Skeletal muscle satellite cell (primary cell): ENCODE data around the gene RPGRIP1.
"Not testable (repeated sequence)": the region's sequence is repeated elsewhere in the genome, so short reads cannot be mapped to it uniquely, and the experiment has no call there.

Experiments
- H3K27me3 ChIP-seq: 2 replicates; pipeline ENCODE4 v1.7.0; 2013; ENCODE audit warnings: low read length; ENCODE audit not compliant: control insufficient read depth, insufficient read depth
- H3K36me3 ChIP-seq: 2 replicates; pipeline ENCODE4 v1.7.0; 2013; ENCODE audit warnings: mild to moderate bottlenecking, control low read depth, low read length; ENCODE audit not compliant: insufficient read depth
- H3K4me1 ChIP-seq: 2 replicates; pipeline ENCODE4 v1.7.0; 2013; ENCODE audit warnings: low read length; ENCODE audit not compliant: control insufficient read depth, insufficient read depth
- H3K4me2 ChIP-seq: 2 replicates; pipeline ENCODE4 v1.7.0; 2013; ENCODE audit warnings: mild to moderate bottlenecking, low read length
- H3K4me3 ChIP-seq: 2 replicates; pipeline ENCODE4 v1.7.0; 2013; ENCODE audit warnings: low read length
- H3K9ac ChIP-seq: 2 replicates; pipeline ENCODE4 v1.7.0; 2013; ENCODE audit warnings: mild to moderate bottlenecking, low read depth, low read length, moderate library complexity
- H3K9me3 ChIP-seq: replicated peaks from 2 replicates; pipeline ENCODE4 v1.7.0; 2013; ENCODE audit warnings: mild to moderate bottlenecking, control low read depth, low read length

RPGRIP1 gene

DNA sequence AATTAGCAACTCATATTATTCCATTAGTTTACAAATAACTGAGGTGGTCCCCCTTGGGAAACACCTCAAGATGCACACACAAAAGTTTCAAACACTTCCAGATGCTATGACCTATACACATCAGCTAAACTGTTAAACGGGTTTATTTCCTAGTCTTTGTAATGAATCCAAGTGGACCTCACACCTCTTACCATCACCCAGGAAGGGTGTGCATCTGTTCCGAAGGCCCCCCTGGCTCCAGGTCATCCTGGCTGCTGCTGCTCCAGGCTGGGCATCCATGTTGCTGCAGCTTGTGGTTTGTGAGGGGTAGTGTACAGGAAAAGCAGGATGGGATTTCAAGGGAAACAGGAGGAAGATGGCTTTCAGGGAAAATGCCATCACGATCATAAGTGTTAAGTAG lies 17.5 kb upstream of the RPGRIP1 start:
- Histone ChIP-seq H3K27me3 (no peaks in the 10 kb centered on the region), H3K9me3 (no peaks in the 10 kb centered on the region), H3K36me3 (peaks cover 75% of the 10 kb centered on the region), H3K4me2 (peak overlapping the region; percentile 37), H3K4me3 (peak overlapping the region; percentile 42), H3K9ac (no peak overlapping the region), H3K4me1 (peaks cover 59% of the 10 kb centered on the region)

DNA sequence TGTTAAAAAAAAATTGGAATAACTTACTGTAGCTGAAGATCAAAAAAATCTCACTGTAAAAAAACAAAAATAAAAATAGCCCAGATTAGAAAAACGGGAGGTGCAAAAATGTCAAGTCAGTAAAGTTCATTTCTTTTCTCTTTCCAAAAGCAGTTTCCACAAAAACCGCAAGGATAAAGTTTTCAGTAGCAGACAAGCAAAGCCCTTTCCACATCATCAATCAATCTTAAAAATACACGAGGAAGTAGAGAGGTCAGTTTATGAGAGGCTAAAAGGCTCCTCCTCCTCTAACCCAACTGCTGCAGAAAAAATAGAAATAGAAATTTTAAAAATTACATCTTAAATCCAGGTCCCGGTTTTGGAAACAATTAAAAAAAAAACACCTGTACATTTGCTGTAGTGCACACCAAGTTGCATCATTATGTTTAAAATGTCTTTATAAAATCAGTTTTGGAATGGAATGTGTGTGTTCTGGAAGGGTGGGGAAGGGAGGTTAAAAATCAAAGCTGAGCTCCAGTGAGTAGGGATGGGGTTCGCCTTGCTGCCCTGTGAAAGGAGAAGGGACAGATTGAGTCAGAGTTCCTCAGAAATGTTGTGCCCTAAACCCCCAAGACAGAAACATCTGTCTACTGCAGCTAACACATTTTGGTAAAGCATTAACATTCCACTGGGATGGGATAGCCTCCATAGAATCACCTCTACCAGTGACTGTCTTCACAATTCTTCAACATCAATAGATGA lies 16.4 kb upstream of the RPGRIP1 start:
- H3K4me3 ChIP-seq: no peak overlapping the region
- no peak overlapping the region for H3K9ac ChIP-seq
- H3K36me3 ChIP-seq: peaks cover 75% of the 10 kb centered on the region
- H3K4me1 ChIP-seq: peaks cover 52% of the 10 kb centered on the region
- H3K27me3 ChIP-seq: no peaks in the 10 kb centered on the region
- H3K9me3 ChIP-seq: no peaks in the 10 kb centered on the region
- H3K4me2 ChIP-seq: peak overlapping the region; percentile 37

DNA sequence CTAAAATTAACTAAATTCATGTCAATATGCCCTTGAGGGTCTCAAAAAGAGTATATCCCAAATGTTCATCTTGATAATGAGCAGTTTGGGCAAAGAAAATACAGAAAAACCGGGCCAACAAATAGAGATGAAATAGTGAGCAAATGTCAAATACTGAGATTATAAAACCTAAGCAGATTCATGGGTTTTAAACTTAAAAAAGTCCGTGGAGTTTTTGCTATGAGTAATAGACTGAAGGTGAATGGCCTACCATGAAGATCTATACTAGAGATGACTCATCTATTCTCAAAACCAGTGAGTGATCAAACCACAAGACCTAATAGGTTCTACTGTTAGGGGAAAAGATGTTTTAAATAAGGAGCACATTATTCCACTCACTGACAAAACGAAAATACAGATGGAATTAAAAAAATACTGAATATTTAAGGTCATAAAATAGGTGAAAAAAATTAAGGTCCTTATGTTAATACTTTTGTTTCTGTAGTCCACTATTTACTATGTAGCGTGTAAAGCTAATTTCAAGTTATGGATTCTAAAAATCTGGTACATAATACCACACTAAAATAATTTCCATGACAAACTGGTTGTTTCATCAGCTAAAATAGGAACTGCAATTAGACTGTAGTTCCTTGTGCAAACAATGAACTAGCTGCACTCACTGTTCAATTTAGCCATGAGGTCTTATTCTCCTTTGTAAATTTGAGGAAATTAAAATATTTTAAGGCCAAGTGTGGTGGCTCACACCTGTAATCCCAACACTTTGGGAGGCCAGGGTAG lies 15.7 kb upstream of the RPGRIP1 start:
- no peak overlapping the region for H3K4me3 ChIP-seq
- peak overlapping the region; percentile 96 for H3K4me2 ChIP-seq
- H3K4me1 ChIP-seq: peaks cover 49% of the 10 kb centered on the region

DNA sequence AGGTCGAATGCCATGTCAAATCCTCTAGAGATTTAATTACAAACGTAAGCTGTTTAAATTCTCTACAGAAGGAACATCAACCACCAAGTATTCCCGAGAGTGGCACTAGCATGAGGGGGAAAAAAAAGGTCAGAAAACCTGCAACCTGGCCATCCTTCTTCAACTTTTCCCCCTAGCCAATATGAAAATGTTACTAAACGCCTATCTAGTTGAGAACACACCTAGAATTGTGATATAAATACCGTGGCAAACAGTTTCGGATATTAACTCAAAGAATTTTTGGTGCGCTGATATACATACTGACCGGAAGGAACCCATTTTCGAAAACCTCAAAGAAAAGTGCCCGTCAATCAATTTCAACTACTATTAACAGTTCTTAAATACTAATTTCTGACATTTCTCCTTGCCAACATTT lies 12.4 kb upstream of the RPGRIP1 start:
- H3K4me1 ChIP-seq: peaks cover 46% of the 10 kb centered on the region
- peak overlapping the region; percentile 86 for H3K4me3 ChIP-seq
- H3K9me3 ChIP-seq: no peaks in the 10 kb centered on the region
- H3K27me3 ChIP-seq: no peaks in the 10 kb centered on the region
- H3K9ac ChIP-seq: peak overlapping the region; percentile 99
- peaks cover 48% of the 10 kb centered on the region for H3K36me3 ChIP-seq
- H3K4me2 ChIP-seq: peak overlapping the region; percentile 96

More for the DNA sequence above, 15.7 kb upstream of the RPGRIP1 start:
- Histone ChIP-seq H3K9me3 (no peaks in the 10 kb centered on the region), H3K9ac (no peak overlapping the region), H3K27me3 (no peaks in the 10 kb centered on the region), H3K36me3 (peaks cover 69% of the 10 kb centered on the region)

DNA sequence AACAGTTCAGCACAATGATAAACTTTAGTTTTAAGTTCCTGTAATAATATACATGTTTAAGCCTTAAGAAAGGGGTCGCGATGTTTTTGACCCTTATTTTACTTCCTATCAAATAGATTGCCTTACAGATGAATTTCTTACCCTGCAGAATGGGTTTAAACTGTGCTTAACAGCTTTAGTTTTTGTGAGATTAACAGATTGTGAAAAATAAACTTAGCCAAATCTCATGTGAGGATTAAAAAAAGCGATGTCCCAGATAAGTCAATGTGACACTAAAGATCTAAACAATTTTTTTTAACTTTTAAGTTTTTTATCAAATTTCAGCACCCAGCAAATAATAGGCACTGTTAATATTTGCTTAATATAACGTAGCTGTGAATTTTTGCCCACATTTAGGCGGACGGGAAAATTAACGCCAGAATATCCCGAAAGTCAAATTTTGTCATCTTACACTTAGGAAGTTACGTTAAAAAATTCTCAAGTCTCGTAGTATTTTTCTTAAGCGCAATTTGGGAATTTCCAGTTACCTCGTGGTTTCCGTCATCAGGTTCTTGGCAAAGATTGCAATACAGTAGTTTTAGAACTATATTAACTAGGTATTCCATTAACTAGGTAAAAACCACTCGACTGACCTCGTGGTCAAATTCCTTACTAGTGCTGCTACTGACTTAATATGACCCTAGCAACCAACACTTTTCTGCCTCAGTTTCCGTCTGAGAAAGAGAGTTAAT lies 11.8 kb upstream of the RPGRIP1 start:
- H3K9ac ChIP-seq: peak overlapping the region; percentile 99
- peaks cover 42% of the 10 kb centered on the region for H3K36me3 ChIP-seq
- no peaks in the 10 kb centered on the region for H3K27me3 ChIP-seq
- no peaks in the 10 kb centered on the region for H3K9me3 ChIP-seq
- peak overlapping the region; percentile 86 for H3K4me3 ChIP-seq
- peaks cover 42% of the 10 kb centered on the region for H3K4me1 ChIP-seq
- H3K4me2 ChIP-seq: peak overlapping the region; percentile 96

DNA sequence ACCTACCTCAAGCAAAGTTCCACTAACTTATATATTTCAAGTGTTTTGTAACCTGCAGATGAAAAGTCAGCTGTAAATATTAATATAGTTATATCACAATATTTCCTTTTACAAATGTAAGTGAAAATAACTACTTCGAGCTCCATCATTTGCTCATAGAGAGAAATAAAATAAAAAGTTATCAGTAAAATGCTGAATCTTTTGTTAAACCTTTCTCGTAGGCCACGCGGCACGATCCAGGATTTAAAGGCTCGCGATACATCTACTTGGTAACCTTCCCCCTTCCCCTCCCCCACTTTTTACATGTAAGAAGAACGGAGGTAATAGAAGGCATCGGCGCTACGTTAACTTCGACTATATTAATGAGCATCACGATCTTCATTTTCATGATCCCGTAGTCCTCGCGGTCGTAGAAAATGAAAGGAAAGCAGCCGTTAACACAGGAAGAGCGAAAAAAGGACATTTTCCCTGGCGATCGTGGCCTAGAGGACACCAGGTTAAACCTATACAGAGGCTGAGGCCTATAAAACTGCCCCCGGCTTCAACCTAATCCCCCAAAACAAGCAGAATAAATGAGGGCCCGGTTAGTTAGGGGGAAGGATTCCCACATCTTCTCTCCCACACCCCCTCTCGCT lies 11.1 kb upstream of the RPGRIP1 start:
- peak overlapping the region; percentile 86 for H3K4me3 ChIP-seq
- peaks cover 36% of the 10 kb centered on the region for H3K36me3 ChIP-seq
- H3K9ac ChIP-seq: peak overlapping the region; percentile 99
- H3K27me3 ChIP-seq: no peaks in the 10 kb centered on the region
- H3K4me2 ChIP-seq: peak overlapping the region; percentile 96
- peaks cover 35% of the 10 kb centered on the region for H3K4me1 ChIP-seq
- no peaks in the 10 kb centered on the region for H3K9me3 ChIP-seq

DNA sequence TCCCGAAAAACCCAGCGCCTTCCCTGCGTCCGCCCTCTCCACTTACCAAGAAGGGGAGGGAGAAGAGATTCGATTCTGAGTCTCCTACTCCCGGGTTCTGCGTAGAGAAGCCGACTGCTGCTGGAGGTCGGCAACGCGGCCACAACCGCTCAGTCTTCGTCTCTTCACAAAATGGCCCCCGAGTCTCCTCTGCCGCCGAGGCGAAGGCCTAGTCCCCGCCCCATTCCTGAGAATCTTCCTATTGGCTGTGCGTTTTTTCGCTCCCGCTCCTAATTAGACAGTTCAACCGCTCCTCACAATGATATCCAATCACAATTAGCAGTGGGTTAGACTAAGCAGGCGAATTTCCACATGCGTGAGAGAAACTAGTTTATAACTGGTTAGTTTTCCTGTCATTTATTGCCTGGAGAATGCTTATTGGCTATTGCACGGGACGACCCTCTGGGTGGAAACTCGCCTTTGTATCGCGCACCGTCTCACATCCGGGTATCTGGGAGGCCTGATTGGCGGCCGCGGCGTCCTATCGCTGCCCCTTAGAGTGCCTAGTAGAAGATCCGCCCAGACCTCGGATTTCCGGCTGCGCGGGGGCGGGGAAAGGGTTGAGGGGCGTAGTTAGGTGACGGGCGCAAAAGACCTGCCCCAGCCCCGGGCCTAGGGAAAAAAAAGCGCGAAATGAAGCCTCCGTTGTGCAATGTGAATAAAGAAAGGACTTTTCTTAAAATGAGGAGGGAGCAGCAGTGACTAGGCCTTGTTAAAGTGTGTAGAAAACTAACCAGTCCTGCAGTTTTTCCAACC lies 10.4 kb upstream of the RPGRIP1 start, which contains the start of gene HNRNPC:
Gene HNRNPC, minus strand, starts transcription at position 191 of the 795 bp plus-strand sequence. CDS start 35,249 bp downstream, outside the sequence.
- H3K4me1 ChIP-seq: peaks cover 29% of the 10 kb centered on the region

DNA sequence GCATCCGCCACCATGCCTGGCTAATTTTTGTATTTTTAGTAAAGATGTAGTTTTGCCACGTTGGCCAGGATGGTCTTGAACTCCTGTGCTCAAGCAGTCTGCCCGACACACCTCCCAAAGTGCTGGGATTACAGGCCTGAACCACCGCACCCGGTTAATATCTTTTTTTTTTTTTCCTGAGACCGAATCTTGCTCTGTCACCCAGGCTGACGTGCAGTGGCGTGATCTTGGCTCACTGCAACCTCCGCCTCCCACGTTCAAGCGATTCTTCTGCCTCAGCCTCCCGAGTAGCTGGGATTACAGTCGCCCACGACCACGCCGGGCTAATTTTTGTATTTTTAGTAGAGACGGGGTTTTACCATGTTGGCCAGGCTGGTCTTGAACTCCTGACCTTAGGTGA lies 7.2 kb upstream of the RPGRIP1 start:
- not testable (repeated sequence) for H3K27me3 ChIP-seq, H3K4me3 ChIP-seq, H3K9ac ChIP-seq, H3K4me2 ChIP-seq, H3K36me3 ChIP-seq, H3K9me3 ChIP-seq, H3K4me1 ChIP-seq

More for the DNA sequence above, 10.4 kb upstream of the RPGRIP1 start, which contains the start of gene HNRNPC:
- Histone ChIP-seq H3K9me3 (no peaks in the 10 kb centered on the region), H3K4me2 (peak within 1 kb of the TSS; percentile 96), H3K4me3 (peak within 1 kb of the TSS; percentile 86), H3K36me3 (peaks cover 32% of the 10 kb centered on the region), H3K9ac (peak within 1 kb of the TSS; percentile 99), H3K27me3 (no peaks in the 10 kb centered on the region)

DNA sequence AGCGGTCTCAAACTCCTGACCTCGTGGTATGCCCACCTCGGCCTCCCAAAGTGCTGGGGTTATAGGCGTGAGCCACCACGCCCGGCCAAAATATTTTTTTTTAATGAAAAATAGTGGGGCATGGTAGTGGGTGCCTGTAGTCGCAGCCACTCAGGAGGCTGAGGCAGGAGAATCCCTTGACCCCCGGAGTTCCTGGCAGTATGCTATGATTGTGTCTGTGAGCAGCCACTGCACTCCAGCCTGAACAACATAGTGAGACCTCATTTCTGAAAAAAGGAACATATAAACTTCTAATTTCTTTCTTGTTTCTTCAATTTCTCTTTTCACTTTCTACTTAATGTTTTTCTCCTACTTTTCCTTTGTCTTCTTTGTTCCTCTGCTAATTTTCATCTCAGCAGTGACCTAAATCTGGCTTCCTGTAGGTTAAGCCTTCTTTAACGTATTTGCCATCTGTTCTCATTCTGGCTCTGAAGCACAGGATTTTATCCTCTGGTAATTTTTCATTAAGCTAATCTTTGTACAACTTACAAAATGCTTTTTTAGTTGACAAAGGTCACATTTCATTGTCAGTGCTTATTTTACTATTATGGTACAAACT lies 4.5 kb upstream of the RPGRIP1 start:
- H3K36me3 ChIP-seq: no peaks in the 10 kb centered on the region
- H3K4me3 ChIP-seq: no peak overlapping the region
- H3K4me1 ChIP-seq: no peaks in the 10 kb centered on the region
- H3K27me3 ChIP-seq: no peaks in the 10 kb centered on the region
- no peaks in the 10 kb centered on the region for H3K9me3 ChIP-seq
- no peak overlapping the region for H3K4me2 ChIP-seq
- no peak overlapping the region for H3K9ac ChIP-seq

DNA sequence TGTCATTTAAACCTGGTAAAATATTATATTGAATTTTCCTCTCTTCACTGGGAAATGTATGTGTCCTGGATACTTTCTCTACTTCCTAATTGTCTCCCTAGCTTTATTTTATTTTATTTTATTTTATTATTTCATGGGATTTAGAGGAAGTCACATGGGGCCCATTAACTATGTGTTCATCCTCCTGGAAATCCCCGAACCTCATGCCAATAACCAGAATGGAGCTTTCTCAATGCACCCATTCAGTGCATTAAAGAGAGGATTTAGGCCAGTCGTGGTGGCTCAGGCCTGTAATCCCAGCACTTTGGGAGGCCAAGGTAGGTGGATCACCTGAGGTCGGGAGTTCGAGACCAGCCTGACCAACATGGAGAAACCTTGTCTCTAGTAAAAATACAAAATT lies 1.3 kb upstream of the RPGRIP1 start:
- Histone ChIP-seq H3K4me3 (no peak overlapping the region), H3K4me2 (no peak overlapping the region), H3K9me3 (no peaks in the 10 kb centered on the region), H3K36me3 (no peaks in the 10 kb centered on the region), H3K27me3 (peaks cover under 1% of the 10 kb centered on the region), H3K9ac (no peak overlapping the region), H3K4me1 (no peaks in the 10 kb centered on the region)
